MM.1S (cell line): ENCODE data around the gene TNK1.

Experiments used
- DNase-seq: peaks from one replicate; pipeline ENCODE4 v3.0.0-alpha.2; 2015
- H2AFZ ChIP-seq: fragments of 300-600 bp; sonication (generic); 2 replicates; pipeline ENCODE4 v1.6.0; 2016; ENCODE audit warnings: antibody characterized with exemption, low read length
- H3F3A ChIP-seq: fragments of 300-600 bp; sonication (generic); 2 replicates; pipeline ENCODE4 v1.6.1; 2016; ENCODE audit warnings: mild to moderate bottlenecking, antibody characterized with exemption, low read length, moderate library complexity, mixed read lengths; ENCODE audit not compliant: insufficient read depth
- H3K27ac ChIP-seq: fragments of 300-600 bp; sonication (generic); 2 replicates; pipeline ENCODE4 v1.5.1; 2016; ENCODE audit warnings: mild to moderate bottlenecking, low read length
- H3K27me3 ChIP-seq: fragments of 300-600 bp; sonication (generic); replicated peaks from 2 replicates; pipeline ENCODE4 v1.6.0; 2016; ENCODE audit warnings: low read length; ENCODE audit not compliant: insufficient read depth
- H3K36me3 ChIP-seq: fragments of 300-600 bp; sonication (generic); replicated peaks from 2 replicates; pipeline ENCODE4 v1.6.1; 2016; ENCODE audit warnings: mild to moderate bottlenecking, low read length, mixed read lengths; ENCODE audit not compliant: insufficient read depth
- H3K4me1 ChIP-seq: fragments of 300-600 bp; sonication (generic); 2 replicates; pipeline ENCODE4 v1.6.1; 2016; ENCODE audit warnings: low read length, mixed read lengths
- H3K4me2 ChIP-seq: fragments of 300-600 bp; sonication (generic); 2 replicates; pipeline ENCODE4 v1.6.0; 2016; ENCODE audit warnings: low read depth, low read length
- H3K4me3 ChIP-seq: fragments of 300-600 bp; sonication (generic); 2 replicates; pipeline ENCODE4 v1.5.1; 2016; ENCODE audit warnings: low read length, mixed read lengths
- H3K79me2 ChIP-seq: fragments of 300-600 bp; sonication (generic); 2 replicates; pipeline ENCODE4 v1.6.1; 2016; ENCODE audit warnings: mixed run types, low read length, mixed read lengths
- H3K9ac ChIP-seq: fragments of 300-600 bp; sonication (generic); 2 replicates; pipeline ENCODE4 v1.6.1; 2016; ENCODE audit warnings: low read length, mixed read lengths
- H3K9me2 ChIP-seq: fragments of 300-600 bp; sonication (generic); replicated peaks from 2 replicates; pipeline ENCODE4 v1.6.1; 2016; ENCODE audit warnings: mild to moderate bottlenecking, low read length, mixed read lengths; ENCODE audit not compliant: insufficient read depth
- H3K9me3 ChIP-seq: fragments of 300-600 bp; sonication (generic); replicated peaks from 2 replicates; pipeline ENCODE4 v1.6.1; 2016; ENCODE audit warnings: mild to moderate bottlenecking, low read length, mixed read lengths; ENCODE audit not compliant: insufficient read depth
- H4K20me1 ChIP-seq: fragments of 300-600 bp; sonication (generic); 2 replicates; pipeline ENCODE4 v1.6.1; 2016; ENCODE audit warnings: mild to moderate bottlenecking, low read length, moderate library complexity, mixed read lengths; ENCODE audit not compliant: insufficient read depth
- CTCF ChIP-seq: fragments of 300-600 bp; sonication (generic); IDR thresholded peaks from 2 replicates; pipeline ENCODE4 v1.5.1; 2016; ENCODE audit warnings: antibody characterized with exemption, low read length, mixed read lengths
- EZH2 ChIP-seq: fragments of 300-600 bp; sonication (generic); optimal IDR thresholded peaks from 2 replicates; pipeline ENCODE3; 2017; ENCODE audit warnings: low read depth, mild to moderate bottlenecking, antibody characterized with exemption, low read length, mixed read lengths
- EZH2phosphoT487 ChIP-seq: fragments of 300-600 bp; sonication (generic); IDR thresholded peaks from 2 replicates; pipeline ENCODE4 v1.6.1; 2018; ENCODE audit warnings: antibody characterized with exemption, low read length

Gene TNK1

GRCh38 chr17:7351665-7352502, 29.0 kb upstream of the TNK1 start, which contains the start of gene KCTD11:
TSS of gene KCTD11 (plus strand) at chr17:7352162.
- H4K20me1 ChIP-seq: no peaks in the 10 kb centered on the region
- no peaks in the 10 kb centered on the region for H3K9me2 ChIP-seq
- H3K27ac ChIP-seq: peak within 1 kb of the TSS; percentile 50; the same call in 1 of the 2 replicates
- 0 out of 2 replicates have a peak, but pooled peaks cover 3% of the 10 kb centered on the region for H3K27me3 ChIP-seq
- 0 out of 2 replicates have a peak, but pooled peaks cover 6% of the 10 kb centered on the region for H3F3A ChIP-seq
- H2AFZ ChIP-seq: peak within 1 kb of the TSS; percentile 98
- H3K4me2 ChIP-seq: peak within 1 kb of the TSS; percentile 98
- peak; percentile 74 for DNase-seq
- H3K9me3 ChIP-seq: no peaks in the 10 kb centered on the region
- no peaks in the 10 kb centered on the region for H3K79me2 ChIP-seq
- peaks cover 5% of the 10 kb centered on the region; the same call in 1 of the 2 replicates for H3K4me1 ChIP-seq
- peak within 1 kb of the TSS; percentile 82 for H3K4me3 ChIP-seq
- no peaks in the 10 kb centered on the region for H3K36me3 ChIP-seq
- TF ChIP-seq EZH2 (no peak), CTCF (peak; percentile 72)
- H3K9ac ChIP-seq: peak within 1 kb of the TSS; percentile 67

- Histone ChIP-seq H3K4me3 (peak overlapping the region; percentile 82), H2AFZ (peak overlapping the region; percentile 98), H3K4me1 (peaks cover 5% of the 10 kb centered on the region; the same call in 1 of the 2 replicates), H3K4me2 (peak overlapping the region; percentile 98), H3K79me2 (no peaks in the 10 kb centered on the region), H3K9me3 (no peaks in the 10 kb centered on the region), H3K27ac (no peak overlapping the region), H3K36me3 (no peaks in the 10 kb centered on the region), H4K20me1 (no peaks in the 10 kb centered on the region), H3K27me3 (peaks cover 7% of the 10 kb centered on the region; the same call in 1 of the 2 replicates), H3K9me2 (no peaks in the 10 kb centered on the region), H3F3A (0 out of 2 replicates have a peak, but pooled peaks cover 6% of the 10 kb centered on the region), H3K9ac (peak overlapping the region; percentile 67; the same call in 1 of the 2 replicates)
- TF ChIP-seq CTCF (no peak), EZH2 (no peak), EZH2phosphoT487 (no peak)
- DNase-seq: peak; percentile 27
Measured at GRCh38 chr17:7352503-7352889, 28.4 kb upstream of the TNK1 start.

DNA sequence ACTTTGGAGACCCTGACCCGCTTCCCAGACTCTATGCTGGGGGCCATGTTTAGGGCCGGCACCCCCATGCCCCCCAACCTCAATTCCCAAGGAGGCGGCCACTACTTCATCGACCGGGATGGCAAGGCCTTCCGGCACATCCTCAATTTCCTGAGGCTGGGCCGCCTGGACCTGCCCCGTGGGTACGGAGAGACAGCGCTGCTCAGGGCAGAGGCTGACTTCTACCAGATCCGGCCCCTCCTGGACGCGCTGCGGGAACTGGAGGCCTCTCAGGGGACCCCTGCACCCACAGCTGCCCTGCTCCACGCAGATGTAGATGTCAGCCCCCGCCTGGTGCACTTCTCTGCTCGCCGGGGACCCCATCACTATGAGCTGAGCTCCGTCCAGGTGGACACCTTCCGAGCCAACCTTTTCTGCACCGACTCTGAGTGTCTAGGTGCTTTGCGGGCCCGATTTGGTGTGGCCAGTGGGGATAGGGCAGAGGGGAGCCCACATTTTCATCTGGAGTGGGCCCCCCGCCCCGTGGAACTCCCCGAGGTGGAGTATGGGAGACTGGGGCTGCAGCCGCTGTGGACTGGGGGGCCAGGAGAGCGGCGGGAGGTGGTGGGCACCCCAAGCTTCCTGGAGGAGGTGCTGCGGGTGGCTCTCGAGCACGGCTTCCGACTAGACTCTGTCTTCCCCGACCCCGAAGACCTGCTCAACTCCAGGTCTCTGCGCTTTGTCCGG, 27.8 kb upstream of the TNK1 start:
- DNase-seq: no peak
- H3K79me2 ChIP-seq: no peaks in the 10 kb centered on the region
- no peaks in the 10 kb centered on the region for H3K9me2 ChIP-seq
- H3K9me3 ChIP-seq: no peaks in the 10 kb centered on the region
- peaks cover 5% of the 10 kb centered on the region; the same call in 1 of the 2 replicates for H3K4me1 ChIP-seq
- no peaks in the 10 kb centered on the region for H4K20me1 ChIP-seq
- no peaks in the 10 kb centered on the region for H3K36me3 ChIP-seq
- no peak overlapping the region for H3K4me3 ChIP-seq
- 0 out of 2 replicates have a peak, but pooled peaks cover 6% of the 10 kb centered on the region for H3F3A ChIP-seq
- no peak overlapping the region for H3K27ac ChIP-seq
- no peak overlapping the region for H3K9ac ChIP-seq
- TF ChIP-seq EZH2phosphoT487 (no peak), CTCF (no peak), EZH2 (no peak)
- peak overlapping the region; percentile 98; the same call in 1 of the 2 replicates for H3K4me2 ChIP-seq
- H3K27me3 ChIP-seq: peaks cover 7% of the 10 kb centered on the region; the same call in 1 of the 2 replicates
- no peak overlapping the region for H2AFZ ChIP-seq
